ENCODE measurements around the gene CFAP45. TPM values are rescaled to one million over a fixed set of nuclear protein-coding genes. Genes with fewer than 3 reads are reported as not detected.
A peak's percentile ranks its signal among the peaks of the same experiment; 100 is the strongest.

Gene CFAP45
- total and polyA plus RNA-seq, 7 experiments from 2014 or later = 0.17 to 2.8 (median 0.87) TPM

- ChIA-PET POLR2A (interaction anchor here (0.7 kb wide), 1 partner anchor 219 kb away, joined by 3 read pairs; no protein-coding TSS in a partner anchor), CTCF (no interaction called here)
- Mint-ChIP-seq H3K4me1 (no peaks in the 10 kb centered on the region), H3K36me3 (peaks cover 0 to 5% (median 0%) of the 10 kb centered on the region in 5 donors), H3K9me3 (no peaks in the 10 kb centered on the region), H3K27me3 (peaks cover 0 to 5% (median 0%) of the 10 kb centered on the region in 5 donors), H3K4me3 (no peak overlapping the region), H3K27ac (no peak overlapping the region)
- H3K4me1 ChIP-seq (ENCODE audit: control insufficient read depth in 2 of 2, insufficient read depth in 2 of 2, low read length in 2 of 2) = peaks cover 3 to 4% of the 10 kb centered on the region in 2 donors
- no peaks in the 10 kb centered on the region for H3K9me3 ChIP-seq (ENCODE audit: control insufficient read depth in 2 of 3, low read length in 3 of 3)
- H3K27me3 ChIP-seq (ENCODE audit: control insufficient read depth in 2 of 2, insufficient read depth in 2 of 2, low read length in 2 of 2) = no peaks in the 10 kb centered on the region
- DNase-seq (no peak), ATAC-seq (no peak)
- no peaks in the 10 kb centered on the region for H3K36me3 ChIP-seq (ENCODE audit: control insufficient read depth in 2 of 3, insufficient read depth in 3 of 3, low read length in 3 of 3)
- no peak overlapping the region for H3K4me3 ChIP-seq (ENCODE audit: low read length)
- H3K27ac ChIP-seq (ENCODE audit: low read depth, low read length) = no peak overlapping the region
- intact Hi-C loops (cut with micrococcal nuclease) = no loop called here
Measured at GRCh38 chr1:159880430-159880829, 19.5 kb downstream of the CFAP45 start.

GRCh38 chr1:159879977-159880376 is 20.0 kb downstream of the CFAP45 start:
- DNase-seq = no peak
- H3K9me3 Mint-ChIP-seq = no peaks in the 10 kb centered on the region
- peaks cover 0 to 5% (median 0%) of the 10 kb centered on the region in 5 donors for H3K27me3 Mint-ChIP-seq
- Histone ChIP-seq H3K4me1 (ENCODE audit: control insufficient read depth in 2 of 2, insufficient read depth in 2 of 2, low read length in 2 of 2) (peaks cover 3 to 4% of the 10 kb centered on the region in 2 donors), H3K27ac (ENCODE audit: low read depth, low read length) (no peak overlapping the region), H3K4me3 (ENCODE audit: low read length) (no peak overlapping the region), H3K27me3 (ENCODE audit: control insufficient read depth in 2 of 2, insufficient read depth in 2 of 2, low read length in 2 of 2) (no peaks in the 10 kb centered on the region), H3K9me3 (ENCODE audit: control insufficient read depth in 2 of 3, low read length in 3 of 3) (no peaks in the 10 kb centered on the region), H3K36me3 (ENCODE audit: control insufficient read depth in 2 of 3, insufficient read depth in 3 of 3, low read length in 3 of 3) (no peaks in the 10 kb centered on the region)
- intact Hi-C loops (cut with micrococcal nuclease) = no loop called here
- no peak overlapping the region for H3K4me3 Mint-ChIP-seq
- CTCF ChIA-PET = interaction anchor here (0.9 kb wide), 1 partner anchor 9 kb away, joined by 3 read pairs; no protein-coding TSS in a partner anchor
- peak; percentile 48 for ATAC-seq
- POLR2A ChIA-PET = no interaction called here
- no peaks in the 10 kb centered on the region for H3K4me1 Mint-ChIP-seq
- H3K27ac Mint-ChIP-seq = no peak overlapping the region
- peaks cover 0 to 5% (median 0%) of the 10 kb centered on the region in 5 donors for H3K36me3 Mint-ChIP-seq

- no peak for ATAC-seq
- DNase-seq = no peak
- CTCF ChIA-PET = interaction anchor here (0.8 to 0.9 kb wide), 2 partner anchors 10 to 13 kb away, joined by 3 to 4 read pairs; no protein-coding TSS in a partner anchor
- H3K4me1 Mint-ChIP-seq = no peaks in the 10 kb centered on the region
- no peak overlapping the region for H3K27ac Mint-ChIP-seq
- POLR2A ChIA-PET = interaction anchor here (1.0 kb wide), 1 partner anchor 11 kb away, joined by 3 read pairs; no protein-coding TSS in a partner anchor
- Histone ChIP-seq H3K4me1 (ENCODE audit: control insufficient read depth in 2 of 2, insufficient read depth in 2 of 2, low read length in 2 of 2) (peaks cover 3 to 4% of the 10 kb centered on the region in 2 donors), H3K9me3 (ENCODE audit: control insufficient read depth in 2 of 3, low read length in 3 of 3) (no peaks in the 10 kb centered on the region), H3K4me3 (ENCODE audit: low read length) (no peak overlapping the region), H3K36me3 (ENCODE audit: control insufficient read depth in 2 of 3, insufficient read depth in 3 of 3, low read length in 3 of 3) (no peaks in the 10 kb centered on the region), H3K27ac (ENCODE audit: low read depth, low read length) (no peak overlapping the region), H3K27me3 (ENCODE audit: control insufficient read depth in 2 of 2, insufficient read depth in 2 of 2, low read length in 2 of 2) (no peaks in the 10 kb centered on the region)
- H3K4me3 Mint-ChIP-seq = no peak overlapping the region
- peaks cover 0 to 8% (median 0%) of the 10 kb centered on the region in 5 donors for H3K36me3 Mint-ChIP-seq
- no peaks in the 10 kb centered on the region for H3K9me3 Mint-ChIP-seq
- H3K27me3 Mint-ChIP-seq = peaks cover 0 to 3% (median 0%) of the 10 kb centered on the region in 5 donors
- intact Hi-C loops (cut with micrococcal nuclease) = no loop called here
Measured at GRCh38 chr1:159879136-159879535, 20.8 kb downstream of the CFAP45 start.

DNA sequence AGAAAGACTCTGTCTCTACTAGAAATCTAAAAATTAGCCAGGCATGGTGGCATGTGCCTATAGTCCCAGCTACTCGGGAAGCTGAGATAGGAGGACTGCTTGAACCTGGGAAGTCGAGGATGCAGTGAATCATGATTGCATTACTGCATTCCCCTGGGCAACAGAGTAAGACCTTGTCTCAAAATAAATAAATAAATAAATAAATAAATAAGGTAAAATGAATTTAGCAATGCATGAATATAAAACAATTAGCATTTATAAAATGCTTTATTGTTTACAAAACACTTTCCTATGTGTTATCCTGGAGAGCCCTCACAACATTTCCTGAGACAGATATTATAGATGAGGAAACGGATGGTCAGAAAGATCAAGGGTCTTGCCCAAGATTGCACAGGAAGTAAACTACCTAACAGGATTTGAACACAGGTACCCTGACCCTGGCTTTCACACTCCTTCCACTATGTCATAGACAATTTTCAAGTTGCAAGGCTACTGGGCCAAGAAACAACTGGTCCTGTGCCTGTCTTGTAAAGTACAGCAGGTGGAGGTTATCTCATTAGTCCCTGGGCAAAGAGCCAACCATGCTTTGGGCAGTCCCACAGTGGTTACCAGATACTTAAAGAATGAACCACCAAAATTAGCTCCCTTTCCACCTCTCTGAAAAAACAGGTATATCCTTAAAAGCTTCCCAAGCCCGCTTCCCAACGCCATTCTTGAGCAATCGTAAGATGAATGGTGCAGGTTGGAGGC is 22.1 kb downstream of the CFAP45 start:
- H3K36me3 ChIP-seq (ENCODE audit: control insufficient read depth in 2 of 3, insufficient read depth in 3 of 3, low read length in 3 of 3) = no peaks in the 10 kb centered on the region
- peaks cover 0 to 11% (median 0%) of the 10 kb centered on the region in 5 donors for H3K36me3 Mint-ChIP-seq
- no peak for ATAC-seq
- intact Hi-C loops (cut with micrococcal nuclease) = no loop called here
- no peak overlapping the region for H3K27ac Mint-ChIP-seq
- no peaks in the 10 kb centered on the region for H3K27me3 ChIP-seq (ENCODE audit: control insufficient read depth in 2 of 2, insufficient read depth in 2 of 2, low read length in 2 of 2)
- no peak overlapping the region for H3K27ac ChIP-seq (ENCODE audit: low read depth, low read length)
- no peaks in the 10 kb centered on the region for H3K9me3 Mint-ChIP-seq
- H3K4me3 ChIP-seq (ENCODE audit: low read length) = no peak overlapping the region
- H3K27me3 Mint-ChIP-seq = peaks cover 0 to 6% (median 5%) of the 10 kb centered on the region in 5 donors
- CTCF ChIA-PET = no interaction called here
- H3K4me1 Mint-ChIP-seq = no peaks in the 10 kb centered on the region
- H3K4me1 ChIP-seq (ENCODE audit: control insufficient read depth in 2 of 2, insufficient read depth in 2 of 2, low read length in 2 of 2) = peaks cover 3 to 4% of the 10 kb centered on the region in 2 donors
- no peaks in the 10 kb centered on the region for H3K9me3 ChIP-seq (ENCODE audit: control insufficient read depth in 2 of 3, low read length in 3 of 3)
- no peak for DNase-seq
- H3K4me3 Mint-ChIP-seq = no peak overlapping the region
- POLR2A ChIA-PET = no interaction called here

GRCh38 chr1:159873530-159874143 is 26.3 kb downstream of the CFAP45 start:
- peaks cover 0 to 5% (median 0%) of the 10 kb centered on the region in 7 donors for H3K4me1 Mint-ChIP-seq
- no peak for ATAC-seq
- peaks cover 0 to 14% (median 0%) of the 10 kb centered on the region in 5 donors for H3K36me3 Mint-ChIP-seq
- Histone ChIP-seq H3K9me3 (ENCODE audit: control insufficient read depth in 2 of 3, low read length in 3 of 3) (no peaks in the 10 kb centered on the region), H3K27me3 (ENCODE audit: control insufficient read depth in 2 of 2, insufficient read depth in 2 of 2, low read length in 2 of 2) (no peaks in the 10 kb centered on the region), H3K27ac (ENCODE audit: low read depth, low read length) (no peak overlapping the region), H3K4me1 (ENCODE audit: control insufficient read depth in 2 of 2, insufficient read depth in 2 of 2, low read length in 2 of 2) (peaks cover 0 to 3% of the 10 kb centered on the region in 2 donors), H3K36me3 (ENCODE audit: control insufficient read depth in 2 of 3, insufficient read depth in 3 of 3, low read length in 3 of 3) (no peaks in the 10 kb centered on the region), H3K4me3 (ENCODE audit: low read length) (no peak overlapping the region)
- no peaks in the 10 kb centered on the region for H3K9me3 Mint-ChIP-seq
- H3K27me3 Mint-ChIP-seq = peaks cover 0 to 17% (median 6%) of the 10 kb centered on the region in 5 donors
- ChIA-PET CTCF (interaction anchor here (1.1 kb wide), 1 partner anchor 75 kb away, joined by 5 read pairs; no protein-coding TSS in a partner anchor), POLR2A (interaction anchor here (1.3 kb wide), 1 partner anchor 71 kb away, joined by 3 read pairs; the partner anchor contains the start of gene FCRL6)
- DNase-seq = no peak
- no peak overlapping the region for H3K27ac Mint-ChIP-seq
- no peak overlapping the region for H3K4me3 Mint-ChIP-seq
- intact Hi-C loops (cut with micrococcal nuclease) = no loop called here

DNA sequence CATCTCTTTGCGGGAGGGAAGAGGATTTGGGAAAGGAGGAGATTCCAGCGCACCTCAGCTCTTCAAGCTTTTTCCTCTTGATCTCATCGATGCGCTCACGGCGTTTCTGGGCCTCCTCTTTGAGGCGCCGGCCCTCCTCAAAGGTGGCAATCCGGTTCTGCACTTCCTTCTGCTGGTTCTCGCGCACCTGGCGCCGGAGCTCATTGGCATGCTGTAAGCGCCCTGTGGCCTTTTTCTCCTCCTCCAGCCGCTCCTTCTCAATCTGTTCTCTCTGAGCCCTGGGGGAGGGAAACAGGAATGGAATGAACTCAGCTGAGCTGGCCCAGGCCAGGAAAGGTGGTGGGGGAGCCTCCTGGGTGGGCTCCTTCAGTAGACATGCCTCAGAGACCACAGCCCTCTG is 27.1 kb downstream of the CFAP45 start:
- Mint-ChIP-seq H3K36me3 (peaks cover 0 to 14% (median 0%) of the 10 kb centered on the region in 5 donors), H3K9me3 (no peaks in the 10 kb centered on the region), H3K27ac (no peak overlapping the region), H3K4me1 (peaks cover 0 to 7% (median 0%) of the 10 kb centered on the region in 7 donors), H3K4me3 (no peak overlapping the region), H3K27me3 (peaks cover 0 to 17% (median 6%) of the 10 kb centered on the region in 5 donors)
- H3K4me3 ChIP-seq (ENCODE audit: low read length) = no peak overlapping the region
- ChIA-PET CTCF (interaction anchor here (1.1 kb wide), 1 partner anchor 74 kb away, joined by 5 read pairs; no protein-coding TSS in a partner anchor), POLR2A (interaction anchor here (1.3 kb wide), 1 partner anchor 71 kb away, joined by 3 read pairs; the partner anchor contains the start of gene FCRL6)
- no peaks in the 10 kb centered on the region for H3K27me3 ChIP-seq (ENCODE audit: control insufficient read depth in 2 of 2, insufficient read depth in 2 of 2, low read length in 2 of 2)
- DNase-seq (no peak), ATAC-seq (no peak)
- intact Hi-C loops (cut with micrococcal nuclease) = no loop called here
- no peaks in the 10 kb centered on the region for H3K9me3 ChIP-seq (ENCODE audit: control insufficient read depth in 2 of 3, low read length in 3 of 3)
- H3K4me1 ChIP-seq (ENCODE audit: control insufficient read depth in 2 of 2, insufficient read depth in 2 of 2, low read length in 2 of 2) = peaks cover 0 to 3% of the 10 kb centered on the region in 2 donors
- H3K36me3 ChIP-seq (ENCODE audit: control insufficient read depth in 2 of 3, insufficient read depth in 3 of 3, low read length in 3 of 3) = no peaks in the 10 kb centered on the region
- H3K27ac ChIP-seq (ENCODE audit: low read depth, low read length) = no peak overlapping the region
